Stimulated activated naive B cell treated with anti-CD40 and anti-IgM and Interleukin-4, amounts not matched to agents 10 μg/mL and 1 μg/mL and 100 μg/mL, for 72 hours (primary cell): Measurements from ENCODE around the gene PRMT1.
A peak's percentile ranks its signal among the peaks of the same experiment; 100 is the strongest.

Experiments used
- ATAC-seq, 2 donors: fragments of 150-1000 bp; cut with Tn5 transposase; replicated peaks; 2 replicates each; pipeline ENCODE4 v1.10.0; 2021; ENCODE audit warnings: moderate library complexity in 1 of 2
- DNase-seq: peaks from one replicate; pipeline ENCODE4 v3.0.0; 2021
- H3K27ac Mint-ChIP-seq: one replicate; pipeline ENCODE4 v1.8.0; 2022; ENCODE audit warnings: mild to moderate bottlenecking, mixed read lengths
- H3K27me3 Mint-ChIP-seq, 2 donors: one replicate each; pipeline ENCODE4 v1.8.0; 2022; ENCODE audit warnings: mixed read lengths in 2 of 2
- H3K36me3 Mint-ChIP-seq, 2 donors: one replicate each; pipeline ENCODE4 v1.8.0; 2022; ENCODE audit warnings: mixed read lengths in 2 of 2, mild to moderate bottlenecking in 1 of 2
- H3K4me1 Mint-ChIP-seq, 2 donors: one replicate each; pipeline ENCODE4 v1.8.0; 2022; ENCODE audit warnings: mixed read lengths in 2 of 2, mild to moderate bottlenecking in 1 of 2
- H3K4me3 Mint-ChIP-seq, 2 donors: one replicate each; pipeline ENCODE4 v1.8.0; 2022; ENCODE audit warnings: mild to moderate bottlenecking in 2 of 2, mixed read lengths in 2 of 2, moderate library complexity in 1 of 2
- H3K9me3 Mint-ChIP-seq, 2 donors: one replicate each; pipeline ENCODE4 v1.8.0; 2022; ENCODE audit warnings: mixed read lengths in 2 of 2, mild to moderate bottlenecking in 1 of 2

Gene PRMT1

GRCh38 chr19:49727217-49728030, 50.4 kb downstream of the PRMT1 start:
- DNase-seq (no peak), ATAC-seq (no peak)
- H3K9me3 Mint-ChIP-seq = no peaks in the 10 kb centered on the region
- peak overlapping the region; percentile 20 for H3K27ac Mint-ChIP-seq
- peaks cover 3 to 9% of the 10 kb centered on the region in 2 donors for H3K27me3 Mint-ChIP-seq
- H3K36me3 Mint-ChIP-seq = peaks cover 0 to 7% of the 10 kb centered on the region in 2 donors
- no peak overlapping the region for H3K4me3 Mint-ChIP-seq
- no peaks in the 10 kb centered on the region for H3K4me1 Mint-ChIP-seq

DNA sequence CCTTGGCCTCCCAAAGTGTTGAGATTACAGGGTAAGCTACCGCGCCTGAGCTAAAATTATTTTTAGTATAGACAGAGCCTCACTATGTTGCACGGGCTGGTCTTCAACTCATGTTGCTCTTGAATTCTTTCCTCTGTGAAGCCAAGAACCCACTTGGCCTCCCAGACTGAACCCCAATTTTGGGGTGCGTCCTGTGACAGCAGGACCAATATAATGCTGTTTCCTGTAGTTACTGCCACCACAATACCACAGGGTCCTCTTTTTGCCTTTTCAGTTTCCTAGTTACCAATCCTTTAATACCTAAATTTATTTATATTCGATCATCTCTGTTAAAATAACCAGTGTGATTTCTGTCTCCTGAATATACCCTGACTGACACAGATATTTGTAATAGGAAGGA, 53.1 kb downstream of the PRMT1 start:
- peaks cover 0 to 7% of the 10 kb centered on the region in 2 donors for H3K36me3 Mint-ChIP-seq
- H3K9me3 Mint-ChIP-seq = no peaks in the 10 kb centered on the region
- no peak overlapping the region for H3K4me3 Mint-ChIP-seq
- ATAC-seq (no peak), DNase-seq (no peak)
- H3K4me1 Mint-ChIP-seq = no peaks in the 10 kb centered on the region
- peaks cover 3 to 9% of the 10 kb centered on the region in 2 donors for H3K27me3 Mint-ChIP-seq
- no peak overlapping the region for H3K27ac Mint-ChIP-seq
